NCI-H128 (cell line): Measurements from ENCODE around the gene ABHD5.
"Not testable (repeated sequence)": the region's sequence is repeated elsewhere in the genome, so short reads cannot be mapped to it uniquely, and the experiment has no call there.

Source experiments
- DNase-seq: peaks from one replicate; lab custom pipeline; 2025; ENCODE audit not compliant: unreplicated experiment; lab: John Stamatoyannopoulos, UW

The ABHD5 gene

DNA sequence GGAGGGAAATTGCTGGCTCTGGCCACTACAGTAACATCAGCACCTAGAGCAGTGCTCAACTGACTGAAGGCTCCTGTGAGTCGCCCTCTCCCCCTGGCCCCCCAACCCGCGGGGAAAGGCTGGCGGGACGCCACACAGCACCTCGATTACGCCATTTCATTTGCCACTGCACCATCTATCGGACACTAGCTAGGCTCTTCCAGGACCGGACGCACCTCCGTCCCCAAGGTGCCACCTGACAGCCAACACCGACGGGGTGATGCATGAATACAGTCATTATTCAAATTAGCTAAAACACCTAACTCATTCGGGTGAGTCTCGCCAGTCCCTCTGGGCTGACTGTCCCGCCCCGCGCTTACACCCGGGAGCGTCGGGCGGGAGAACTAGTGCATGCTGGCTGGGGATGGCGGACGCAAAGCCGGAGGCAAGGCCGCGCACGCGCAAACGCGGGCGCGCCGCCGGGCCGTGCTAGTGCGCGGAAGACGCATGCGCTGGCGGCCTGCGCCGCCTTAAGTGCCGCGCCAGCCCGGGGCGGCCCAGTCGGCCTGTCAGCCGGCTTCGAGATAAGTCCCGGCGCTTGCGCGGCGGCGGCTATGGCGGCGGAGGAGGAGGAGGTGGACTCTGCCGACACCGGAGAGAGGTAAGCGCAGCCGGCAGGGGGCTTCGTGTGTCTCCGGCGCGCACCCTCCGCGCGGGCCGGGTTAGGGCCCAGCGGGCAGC lies at the start of gene ABHD5:
Gene ABHD5 (plus strand): TSS at position 539 of the 720 bp plus-strand sequence. CDS start 55 bp downstream, at position 594.
- DNase-seq, result peak; percentile 82

DNA sequence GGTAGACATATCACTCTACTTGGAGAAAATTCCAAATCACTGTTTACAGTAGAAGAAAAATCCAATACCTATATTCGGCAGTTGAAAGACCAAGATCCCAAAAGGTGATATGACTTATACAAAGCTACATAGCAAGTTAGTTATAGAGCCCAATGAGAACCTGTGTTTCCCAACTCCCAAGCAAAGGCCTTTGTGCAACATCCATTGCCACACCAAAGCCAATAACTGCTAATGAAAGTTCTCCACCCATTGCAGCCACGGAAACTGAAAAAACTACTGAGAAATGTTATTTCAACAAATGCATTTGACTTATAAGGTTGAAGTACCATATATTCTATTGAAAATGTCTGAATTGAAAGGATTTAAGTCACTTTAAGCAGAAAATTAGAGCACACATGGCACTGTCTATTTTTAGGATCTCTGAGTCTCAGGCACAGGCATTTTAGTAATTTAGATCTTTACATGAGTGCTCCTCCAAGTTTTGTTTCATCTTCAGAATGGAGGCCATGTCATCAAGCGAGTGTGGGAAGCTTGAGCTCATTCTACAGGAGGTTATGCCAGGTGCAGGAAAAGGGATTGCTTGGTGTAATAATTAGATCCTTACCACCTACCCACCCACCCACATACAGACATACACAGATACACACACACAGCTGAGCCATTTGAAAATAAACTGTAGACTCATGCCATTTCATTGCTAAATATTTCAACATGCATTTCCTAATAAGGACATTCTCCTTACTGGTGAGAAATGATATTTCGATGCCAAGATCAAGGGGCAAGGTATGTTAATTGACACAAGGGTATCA lies 49.2 kb upstream of the ABHD5 start:
- no peak for DNase-seq

DNA sequence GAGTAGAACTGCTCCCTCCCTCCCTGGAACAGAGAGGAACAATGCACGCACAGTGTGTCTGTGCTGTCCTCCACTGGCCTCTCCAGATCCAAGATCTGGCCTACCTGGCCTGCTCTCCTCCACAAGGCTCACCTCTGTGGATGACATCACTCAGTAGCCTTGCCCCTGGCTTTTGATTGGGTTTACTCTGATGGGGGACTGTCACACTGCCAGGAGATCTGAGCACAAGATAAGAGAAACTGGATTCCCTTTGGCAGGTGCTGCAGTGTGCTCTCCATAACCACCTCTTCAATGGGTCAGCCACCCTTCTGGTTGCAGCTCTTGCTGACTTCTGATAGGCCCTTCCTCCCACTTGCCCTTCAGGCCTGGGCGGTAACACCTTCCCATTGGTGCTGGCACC lies 46.3 kb upstream of the ABHD5 start:
- DNase-seq, result no peak

DNA sequence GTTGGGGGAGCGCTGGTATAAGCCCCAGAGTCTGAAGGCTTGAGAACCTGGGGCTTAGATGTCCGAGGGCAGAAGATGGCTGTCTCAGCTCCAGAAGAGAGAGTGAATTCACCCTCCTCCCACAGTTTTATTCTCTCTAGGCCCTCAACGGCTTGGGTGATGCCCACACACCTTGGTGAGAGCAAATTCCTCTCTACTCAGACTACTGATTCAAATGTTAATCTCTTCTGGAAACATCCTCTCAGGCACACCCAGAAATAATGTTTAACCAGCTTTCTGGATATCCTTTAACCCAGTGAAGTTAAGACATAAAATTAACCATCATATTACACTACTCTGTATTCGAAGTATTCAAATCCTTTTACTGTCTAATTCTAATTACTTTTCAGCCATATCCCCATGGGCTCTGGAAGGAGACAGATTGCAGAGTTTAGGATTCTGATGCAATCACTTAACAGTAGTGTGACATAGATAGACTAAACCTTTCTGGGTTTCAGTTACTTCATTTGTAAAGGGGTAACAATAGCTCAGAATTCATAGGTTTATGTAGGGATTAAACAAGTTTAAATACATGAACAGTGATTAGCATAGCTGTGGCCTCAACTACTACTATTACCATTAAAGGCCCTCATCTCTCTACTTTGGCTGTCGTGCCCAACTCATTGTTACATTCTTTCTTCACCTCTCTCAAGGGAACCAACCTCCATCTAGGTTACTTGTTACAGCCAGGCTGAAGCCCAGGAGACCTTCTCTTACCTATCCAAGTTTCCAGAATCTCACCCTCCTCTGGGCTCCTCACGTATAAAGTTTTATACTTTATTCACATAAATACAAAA lies 43.2 kb upstream of the ABHD5 start:
- DNase-seq, result no peak

DNA sequence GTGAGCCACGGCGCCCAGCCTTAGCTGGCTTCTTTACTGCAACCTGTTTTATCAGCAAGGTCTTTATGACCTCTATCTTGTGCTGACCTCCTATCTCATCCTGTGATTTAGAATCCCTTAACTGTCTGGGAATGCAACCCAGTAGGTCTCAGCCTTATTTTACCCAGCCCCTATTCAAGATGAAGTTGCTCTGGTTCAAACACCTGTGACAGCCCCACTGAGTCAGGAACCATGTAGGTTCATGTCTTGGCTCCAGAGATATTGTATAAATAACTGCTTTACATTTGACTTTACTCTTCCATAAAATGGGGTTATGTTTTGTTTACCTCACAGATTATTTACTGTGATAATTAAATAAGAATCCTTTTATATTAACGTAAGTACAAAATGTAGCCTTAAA lies 41.8 kb upstream of the ABHD5 start:
- DNase-seq, result no peak

DNA sequence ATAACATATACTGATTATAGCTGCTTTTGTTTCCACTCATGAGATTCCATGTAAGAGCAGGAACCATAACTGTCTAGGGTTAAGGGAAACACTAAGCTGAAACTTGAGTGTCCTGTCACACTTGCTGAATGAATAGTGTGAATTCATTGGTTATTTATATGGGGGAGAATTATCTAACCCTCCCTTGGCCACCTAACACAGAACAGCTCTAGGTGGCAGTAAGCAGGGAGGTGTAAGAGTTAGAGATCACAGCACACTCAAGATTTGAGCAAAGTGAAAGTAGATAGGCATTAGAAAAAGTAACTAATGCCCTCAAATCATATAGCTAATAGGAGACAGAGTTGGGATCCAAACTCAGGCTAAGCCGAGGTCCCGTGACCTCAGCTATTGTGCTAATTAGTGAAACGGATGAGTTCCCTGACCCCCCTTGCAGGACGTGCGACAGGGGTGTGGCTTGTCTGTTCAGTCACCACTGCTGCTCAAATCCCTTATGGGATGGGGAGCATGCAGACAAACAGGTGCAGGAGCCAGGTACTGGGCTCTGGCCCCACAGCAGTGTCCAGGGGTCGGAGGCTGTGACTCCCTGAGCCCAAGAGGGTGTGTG lies 41.3 kb upstream of the ABHD5 start:
- no peak for DNase-seq

DNA sequence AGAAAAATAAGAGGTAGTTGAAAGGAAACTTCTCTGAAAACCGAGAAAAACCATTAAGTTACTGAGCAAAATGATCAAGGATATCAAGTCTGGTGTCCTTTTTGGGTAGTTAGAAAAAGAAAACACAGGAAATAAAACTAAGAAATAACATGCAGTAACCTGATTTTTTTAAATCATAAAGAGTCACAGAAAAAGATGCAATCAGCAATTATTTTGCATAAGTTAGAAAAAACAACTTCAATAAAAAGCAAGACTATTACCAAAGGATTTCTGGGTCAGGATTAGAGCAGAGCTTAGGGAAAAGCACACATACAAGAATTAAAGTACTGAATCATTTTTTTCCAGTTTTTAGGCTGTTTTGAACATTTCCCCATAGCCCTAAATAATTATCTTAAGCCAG lies 40.4 kb upstream of the ABHD5 start:
- DNase-seq, result no peak

DNA sequence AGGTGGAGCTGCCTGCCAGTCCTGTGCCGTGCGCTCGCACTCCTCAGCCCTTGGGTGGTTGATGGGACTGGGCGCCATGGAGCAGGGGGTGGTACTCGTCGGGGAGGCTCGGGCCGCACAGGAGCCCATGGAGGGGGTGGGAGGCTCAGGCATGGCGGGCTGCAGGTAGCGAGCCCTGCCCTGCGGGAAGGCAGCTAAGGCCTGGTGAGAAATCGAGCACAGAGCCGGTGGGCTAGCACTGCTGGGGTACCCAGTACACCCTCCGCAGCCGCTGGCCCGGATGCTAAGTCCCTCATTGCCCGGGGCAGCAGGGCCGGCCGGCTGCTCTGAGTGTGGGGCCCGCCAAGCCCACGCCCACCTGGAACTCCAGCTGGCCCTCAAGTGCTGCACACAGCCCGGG lies 34.3 kb upstream of the ABHD5 start:
- DNase-seq, result not testable (repeated sequence)

DNA sequence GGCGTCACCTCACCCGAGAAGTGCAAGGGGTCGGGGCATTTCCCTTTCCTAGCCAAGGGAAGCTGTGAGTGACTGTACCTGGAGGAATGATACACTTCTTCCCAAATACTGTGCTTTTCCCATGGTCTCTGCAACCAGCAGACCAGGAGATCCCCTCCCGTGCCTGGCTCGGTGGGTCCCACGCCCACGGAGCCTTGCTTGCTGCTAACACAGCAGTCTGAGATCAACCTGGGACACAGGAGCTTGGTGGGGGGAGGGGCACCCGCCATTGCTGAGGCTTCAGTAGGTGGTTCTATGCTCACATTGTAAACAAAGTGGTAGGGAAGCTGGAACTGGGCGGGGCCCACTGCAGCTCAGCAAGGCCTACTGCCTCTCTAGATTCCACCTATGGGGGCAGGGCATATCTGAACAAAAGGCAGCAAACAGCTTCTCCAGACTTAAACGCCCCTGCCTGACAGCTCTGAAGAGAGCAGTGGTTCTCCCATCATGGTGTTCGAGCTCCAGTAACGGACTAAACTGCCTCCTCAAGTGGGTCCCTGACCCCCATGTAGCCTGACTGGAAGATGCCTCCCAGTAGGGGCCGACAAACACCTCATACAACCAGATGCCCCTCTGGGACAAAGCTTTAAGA lies 31.4 kb upstream of the ABHD5 start:
- DNase-seq, result no peak

DNA sequence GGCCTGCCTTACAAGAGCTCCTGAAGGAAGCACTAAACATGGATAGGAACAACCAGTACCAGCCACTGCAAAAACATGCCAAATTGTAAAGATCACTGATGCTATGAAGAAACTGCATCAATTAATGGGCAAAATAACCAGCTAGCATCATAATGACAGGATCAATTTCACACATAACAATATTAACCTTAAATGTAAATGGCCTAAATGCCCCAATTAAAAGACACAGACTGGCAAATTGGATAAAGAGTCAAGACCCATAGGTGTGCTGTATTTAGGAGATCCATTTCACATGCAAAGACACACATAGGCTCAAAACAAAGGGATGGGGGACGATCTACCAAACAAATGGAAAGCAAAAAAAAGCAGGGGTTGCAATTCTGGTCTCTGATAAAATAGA lies 29.4 kb upstream of the ABHD5 start:
- DNase-seq, result not testable (repeated sequence)

DNA sequence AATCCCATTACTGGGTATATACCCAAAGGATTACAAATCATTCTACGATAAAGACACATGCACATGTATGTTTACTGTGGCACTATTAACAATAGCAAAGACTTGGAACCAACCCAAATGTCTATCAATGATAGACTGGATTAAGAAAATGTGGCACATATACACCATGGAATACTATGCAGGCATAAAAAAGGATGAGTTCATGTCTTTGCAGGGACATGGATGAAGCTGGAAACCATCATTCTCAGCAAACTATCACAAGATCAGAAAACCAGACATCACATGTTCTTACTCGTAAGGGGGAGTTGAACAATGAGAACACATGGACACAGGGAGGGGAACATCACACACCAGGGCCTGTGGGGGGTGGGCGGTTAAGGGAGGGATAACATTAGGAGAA lies 25.7 kb upstream of the ABHD5 start:
- DNase-seq, result not testable (repeated sequence)

DNA sequence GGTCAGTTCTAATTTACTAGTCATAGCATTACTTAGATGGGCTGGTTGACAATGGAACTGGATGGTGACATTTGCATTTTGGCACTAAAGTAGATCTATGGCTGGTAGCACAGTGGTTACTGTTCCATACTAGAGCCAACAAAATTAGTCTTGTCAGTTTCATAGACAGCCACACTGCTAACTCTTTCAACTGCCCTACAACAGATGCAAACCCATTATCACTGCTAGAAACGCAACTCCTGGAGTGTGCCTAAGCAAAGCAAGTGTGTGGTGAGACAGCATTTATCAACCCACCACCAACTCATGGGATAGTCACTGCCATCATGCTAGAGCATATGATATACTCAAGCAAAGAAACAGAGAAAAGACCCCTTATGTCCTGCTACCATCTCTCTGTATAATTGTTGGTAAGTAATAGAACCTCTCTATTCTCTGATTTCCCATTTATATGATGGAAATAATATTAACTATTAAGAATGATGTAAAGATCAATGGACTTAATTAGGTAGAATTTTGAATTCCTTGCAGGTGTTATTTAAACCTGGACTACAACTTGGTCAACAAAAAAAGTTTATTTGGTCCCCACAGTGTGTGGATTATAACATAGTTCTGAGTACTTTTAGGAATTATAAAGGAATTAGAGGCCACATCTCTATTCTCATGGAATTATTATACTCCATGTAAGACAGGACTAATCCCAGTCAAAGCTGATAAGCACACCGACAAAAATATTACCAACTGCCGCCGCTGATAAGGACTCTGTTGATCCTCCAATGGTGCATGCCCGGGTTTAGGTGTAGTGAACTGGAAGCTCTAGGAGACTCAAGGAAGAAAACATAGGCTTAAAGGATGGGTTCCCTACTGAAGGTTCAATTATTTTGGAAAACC lies 19.9 kb upstream of the ABHD5 start:
- DNase-seq, result no peak

DNA sequence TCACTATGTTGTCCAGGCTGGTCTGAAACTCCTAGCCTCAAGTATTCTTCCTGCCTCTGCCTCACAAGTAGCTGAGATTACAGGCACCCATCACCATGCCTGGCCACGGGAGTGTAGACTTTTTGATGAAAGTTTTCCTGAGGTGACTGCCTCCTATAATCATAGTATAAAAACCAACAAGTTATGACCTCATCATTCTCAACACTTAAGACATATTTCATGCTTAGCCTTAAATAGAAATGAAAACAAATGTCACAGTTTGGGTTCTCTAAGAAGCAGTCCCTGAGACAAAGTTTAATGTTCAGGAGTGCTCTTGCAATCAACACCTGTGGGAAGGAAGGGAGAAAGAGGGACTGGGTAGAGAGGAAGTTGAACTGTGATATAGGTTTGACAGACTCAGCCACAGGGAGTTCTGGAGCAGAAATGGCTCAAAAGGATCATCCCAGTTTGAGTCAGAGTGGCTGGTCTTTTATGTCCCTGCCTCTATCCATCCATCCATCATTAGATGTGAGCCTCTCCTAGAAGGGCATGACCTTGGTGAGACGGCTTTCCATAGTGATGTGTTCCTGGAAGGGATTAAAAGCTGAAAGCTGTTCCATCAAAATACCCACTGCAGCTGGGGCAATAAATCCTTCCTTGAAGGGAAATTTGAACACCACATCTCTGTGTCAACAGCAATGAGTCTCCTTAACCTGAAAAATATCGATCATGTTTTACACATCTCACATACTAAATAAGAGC lies 16.2 kb upstream of the ABHD5 start:
- DNase-seq, result no peak

DNA sequence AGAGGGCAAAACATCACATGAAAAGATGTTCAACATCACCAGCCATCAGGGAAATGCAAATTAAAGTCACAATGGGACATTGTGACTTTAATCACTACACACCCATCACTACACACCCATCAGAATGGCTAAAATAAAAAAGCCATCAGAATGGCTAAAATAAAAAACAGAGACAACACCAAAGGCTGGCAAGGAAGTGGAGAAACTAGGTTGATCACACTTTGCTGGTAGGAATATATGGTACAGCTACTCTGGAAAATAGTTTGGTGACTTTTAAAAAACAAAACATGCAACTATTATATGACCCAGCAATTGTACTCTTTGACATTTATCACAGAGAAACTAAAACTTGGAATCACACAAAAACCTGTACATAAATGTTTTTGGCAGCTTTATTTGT lies 15.1 kb upstream of the ABHD5 start:
- no peak for DNase-seq

DNA sequence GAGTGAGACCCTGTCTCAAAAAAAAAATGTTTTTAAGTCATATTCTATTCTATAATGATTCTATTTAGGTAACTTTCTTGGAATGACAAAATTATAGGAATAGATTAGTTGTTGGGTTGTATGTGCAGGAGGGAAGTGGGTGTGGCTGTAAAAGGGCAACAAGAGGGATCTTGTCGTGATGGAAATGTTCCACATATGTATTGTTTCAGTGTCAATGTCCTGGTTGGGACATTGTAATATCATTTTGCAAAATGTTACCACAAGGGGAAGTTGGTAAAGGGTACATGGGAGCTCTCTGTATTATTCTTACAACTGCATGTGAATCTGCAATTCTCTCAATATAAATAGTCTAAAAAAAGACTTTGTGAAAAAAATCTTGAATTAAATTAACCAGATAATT lies 14.3 kb upstream of the ABHD5 start:
- DNase-seq, result no peak

DNA sequence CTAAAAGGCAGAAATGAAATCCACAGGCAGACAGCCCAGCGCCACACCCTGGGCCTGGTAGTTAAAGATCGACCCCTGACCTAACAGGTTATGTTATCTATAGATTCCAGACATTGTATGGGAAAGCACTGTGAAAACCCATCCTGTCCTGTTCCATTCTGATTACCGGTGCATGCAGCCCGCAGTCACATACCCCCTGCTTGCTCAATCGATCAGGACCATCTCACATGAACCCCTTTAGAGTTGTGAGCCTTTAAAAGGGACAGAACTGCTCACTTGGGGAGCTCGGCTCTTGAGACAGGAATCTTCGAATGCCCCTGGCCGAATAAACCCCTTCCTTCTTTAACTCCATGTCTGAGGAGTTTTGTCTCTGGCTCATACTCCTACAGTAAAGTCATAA lies 12.4 kb upstream of the ABHD5 start:
- not testable (repeated sequence) for DNase-seq

DNA sequence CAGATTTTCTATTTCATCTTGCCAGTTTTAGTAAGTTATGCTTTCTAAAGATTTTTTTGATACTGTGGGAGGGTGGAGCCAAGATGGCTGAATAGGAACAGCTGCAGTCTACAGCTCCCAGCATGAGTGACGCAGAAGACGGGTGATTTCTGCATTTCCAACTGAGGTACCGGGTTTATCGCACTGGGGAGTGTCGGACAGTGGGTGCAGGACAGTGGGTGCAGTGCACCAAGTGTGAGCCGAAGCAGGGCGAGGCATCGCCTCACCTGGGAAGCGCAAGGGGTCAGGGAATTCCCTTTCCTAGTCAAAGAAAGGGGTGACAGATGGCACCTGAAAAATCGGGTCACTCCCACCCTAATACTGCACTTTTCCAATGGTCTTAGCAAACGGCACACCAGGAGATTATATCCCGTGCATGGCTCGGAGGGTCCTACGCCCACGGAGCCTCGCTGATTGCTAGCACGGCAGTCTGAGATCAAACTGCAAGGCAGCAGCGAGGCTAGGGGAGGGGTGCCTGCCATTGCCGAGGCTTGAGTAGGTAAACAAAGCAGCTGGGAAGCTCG lies 11.8 kb upstream of the ABHD5 start:
- DNase-seq, result not testable (repeated sequence)

DNA sequence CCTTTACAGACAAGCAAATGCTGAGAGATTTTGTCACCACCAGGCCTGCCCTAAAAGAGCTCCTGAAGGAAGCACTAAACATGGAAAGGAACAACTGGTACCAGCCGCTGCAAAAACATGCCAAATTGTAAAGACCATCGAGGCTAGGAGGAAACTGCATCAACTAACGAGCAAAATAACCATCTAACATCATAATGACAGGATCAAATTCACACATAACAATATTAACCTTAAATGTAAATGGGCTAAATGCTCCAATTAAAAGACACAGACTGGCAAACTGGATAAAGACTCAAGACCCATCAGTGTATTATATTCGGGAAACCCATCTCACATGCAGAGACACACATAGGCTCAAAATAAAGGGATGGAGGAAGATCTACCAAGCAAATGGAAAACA lies 9.9 kb upstream of the ABHD5 start:
- not testable (repeated sequence) for DNase-seq

DNA sequence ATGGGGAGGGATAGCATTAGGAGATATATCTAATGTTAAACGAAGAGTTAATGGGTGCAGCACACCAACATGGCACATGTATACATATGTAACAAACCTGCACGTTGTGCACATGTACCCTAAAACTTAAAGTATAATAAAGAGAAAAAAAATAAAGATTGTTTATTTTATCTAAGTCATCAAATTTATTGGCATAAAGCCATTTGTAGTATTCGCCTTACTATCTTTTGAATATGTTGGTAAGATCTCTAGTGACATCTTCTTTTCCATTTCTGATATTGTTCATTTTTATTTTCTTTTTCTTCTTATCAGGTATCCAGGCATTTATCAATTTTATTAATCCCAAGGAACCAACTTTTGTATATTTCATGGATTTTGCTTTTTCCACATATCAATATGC lies 5.8 kb upstream of the ABHD5 start:
- no peak for DNase-seq
